GM21528 (cell line): ENCODE results near the gene COL5A1.

Experiments used
- ATAC-seq: cut with Tn5 transposase; IDR thresholded peaks from one replicate; pipeline ENCODE4 v1.9.1; 2021; ENCODE audit warnings: mild to moderate bottlenecking, moderate library complexity; ENCODE audit not compliant: unreplicated experiment, low FRiP score

COL5A1 gene

GRCh38 chr9:134861595-134862334 lies 220.2 kb downstream of the COL5A1 start:
- no peak for ATAC-seq

- no peak for ATAC-seq
Measured at GRCh38 chr9:134863306-134863902, 221.8 kb downstream of the COL5A1 start.

GRCh38 chr9:134863941-134864820 lies 222.6 kb downstream of the COL5A1 start:
- no peak for ATAC-seq

GRCh38 chr9:134864821-134865190 lies 223.2 kb downstream of the COL5A1 start:
- ATAC-seq = no peak

- ATAC-seq = no peak
Measured at GRCh38 chr9:134867917-134868750, 226.5 kb downstream of the COL5A1 start.

GRCh38 chr9:134868751-134869553 lies 227.3 kb downstream of the COL5A1 start:
- ATAC-seq = no peak

GRCh38 chr9:134869554-134870300 lies 228.1 kb downstream of the COL5A1 start:
- no peak for ATAC-seq

- ATAC-seq = no peak
Measured at GRCh38 chr9:134870301-134870694, 228.7 kb downstream of the COL5A1 start.

- no peak for ATAC-seq
Measured at GRCh38 chr9:134870746-134871662, 229.4 kb downstream of the COL5A1 start.

GRCh38 chr9:134871697-134872340 lies 230.2 kb downstream of the COL5A1 start:
- ATAC-seq = no peak

GRCh38 chr9:134872482-134873231 lies 231.1 kb downstream of the COL5A1 start:
- no peak for ATAC-seq

GRCh38 chr9:134875371-134875770 lies 233.8 kb downstream of the COL5A1 start:
- no peak for ATAC-seq

GRCh38 chr9:134877541-134877940 lies 235.9 kb downstream of the COL5A1 start:
- no peak for ATAC-seq

- ATAC-seq = no peak
Measured at GRCh38 chr9:134879664-134880483, 238.3 kb downstream of the COL5A1 start.

- ATAC-seq = no peak
Measured at GRCh38 chr9:134880484-134881312, 239.1 kb downstream of the COL5A1 start, which contains the start of gene FCN2. TSS of gene FCN2 (plus strand) at chr9:134880810. CDS start at chr9:134880822, 12 bp downstream.
